Stimulated activated naive CD8-positive, alpha-beta T cell treated with anti-CD3 and anti-CD28 coated beads, Interleukin-15, Interleukin-2, amounts not matched to agents 100 ng/mL and 50 ng/mL, for 24 hours (primary cell): ENCODE measurements around the gene CKAP2L.

ENCODE experiments used
- H3K27ac Mint-ChIP-seq: one replicate; pipeline ENCODE4 v1.8.0; 2021; ENCODE audit warnings: mild to moderate bottlenecking, mixed read lengths
- H3K27me3 Mint-ChIP-seq: one replicate; pipeline ENCODE4 v1.8.0; 2021; ENCODE audit warnings: mixed read lengths
- H3K36me3 Mint-ChIP-seq: one replicate; pipeline ENCODE4 v1.8.0; 2021; ENCODE audit warnings: low read depth, mixed read lengths
- H3K4me1 Mint-ChIP-seq: one replicate; pipeline ENCODE4 v1.8.0; 2021; ENCODE audit warnings: low read depth, mixed read lengths
- H3K4me3 Mint-ChIP-seq: one replicate; pipeline ENCODE4 v1.8.0; 2021; ENCODE audit warnings: mild to moderate bottlenecking, mixed read lengths
- H3K9me3 Mint-ChIP-seq: one replicate; pipeline ENCODE4 v1.8.0; 2021; ENCODE audit warnings: mixed read lengths

CKAP2L gene

GRCh38 chr2:112701052-112701451 lies 63.4 kb downstream of the CKAP2L start:
- Mint-ChIP-seq H3K9me3 (no peaks in the 10 kb centered on the region), H3K27ac (peak overlapping the region; percentile 23), H3K27me3 (peaks cover 14% of the 10 kb centered on the region), H3K4me1 (peaks cover 28% of the 10 kb centered on the region), H3K4me3 (no peak overlapping the region), H3K36me3 (no peaks in the 10 kb centered on the region)

DNA sequence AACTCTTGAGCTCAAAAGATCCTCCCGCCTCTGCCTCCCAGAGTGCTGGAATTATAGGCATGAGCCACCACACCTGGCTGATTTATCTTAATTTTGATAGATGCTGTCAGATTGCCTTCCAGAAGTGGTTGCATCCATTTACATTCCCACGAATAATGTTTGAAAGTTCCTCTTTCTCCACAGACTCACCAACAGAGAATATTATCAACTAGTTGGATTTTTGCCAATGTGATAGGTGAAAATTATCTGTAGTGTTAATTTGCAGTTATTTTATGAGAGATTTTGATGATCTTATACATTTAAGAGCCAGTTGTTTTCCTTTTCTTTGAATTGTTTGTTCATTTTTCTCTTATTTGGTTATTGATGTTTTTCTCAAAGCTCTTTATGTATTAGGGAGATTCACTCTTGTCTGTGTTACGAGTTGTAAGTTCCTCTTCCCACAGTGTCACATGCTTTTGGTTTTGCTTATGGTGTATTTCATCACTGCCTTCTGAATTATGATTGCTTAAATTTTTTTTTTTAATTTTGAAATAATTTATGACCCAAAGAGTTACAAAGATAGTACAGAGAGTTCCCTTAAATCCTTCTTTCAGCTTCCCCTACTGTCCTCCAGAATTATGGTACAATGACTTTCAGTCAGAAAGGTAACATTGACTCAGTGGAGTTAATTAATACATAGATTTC lies 64.3 kb downstream of the CKAP2L start:
- H3K4me1 Mint-ChIP-seq, result peaks cover 21% of the 10 kb centered on the region
- H3K27me3 Mint-ChIP-seq, result peaks cover 11% of the 10 kb centered on the region
- H3K27ac Mint-ChIP-seq, result peak overlapping the region; percentile 29
- H3K4me3 Mint-ChIP-seq, result peak overlapping the region; percentile 8
- H3K36me3 Mint-ChIP-seq, result no peaks in the 10 kb centered on the region
- H3K9me3 Mint-ChIP-seq, result no peaks in the 10 kb centered on the region

GRCh38 chr2:112698834-112699515 lies 65.4 kb downstream of the CKAP2L start:
- H3K4me1 Mint-ChIP-seq, result peaks cover 21% of the 10 kb centered on the region
- H3K27me3 Mint-ChIP-seq, result peaks cover 6% of the 10 kb centered on the region
- H3K36me3 Mint-ChIP-seq, result no peaks in the 10 kb centered on the region
- H3K9me3 Mint-ChIP-seq, result no peaks in the 10 kb centered on the region
- H3K4me3 Mint-ChIP-seq, result no peak overlapping the region
- H3K27ac Mint-ChIP-seq, result no peak overlapping the region

DNA sequence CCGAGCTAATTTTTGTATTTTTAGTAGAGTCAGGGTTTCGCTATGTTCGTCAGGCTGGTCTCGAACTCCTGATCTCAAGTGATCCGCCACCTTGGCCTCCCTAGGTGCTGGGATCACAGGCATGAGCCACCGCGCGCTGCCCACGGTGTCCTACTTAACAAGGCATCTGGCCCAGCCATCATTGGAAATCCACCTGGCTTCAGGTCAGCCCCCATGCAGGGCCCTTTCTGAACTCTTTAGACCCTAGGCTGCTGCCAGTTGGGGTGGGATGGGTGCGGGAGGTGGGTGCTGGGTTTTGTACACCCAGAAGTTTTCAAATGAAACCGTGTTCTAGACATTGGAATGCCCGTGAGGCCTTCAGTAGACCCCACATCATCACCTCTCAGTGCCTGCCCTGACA lies 70.2 kb downstream of the CKAP2L start:
- Mint-ChIP-seq H3K4me3 (no peak overlapping the region), H3K9me3 (no peaks in the 10 kb centered on the region), H3K4me1 (peaks cover 33% of the 10 kb centered on the region), H3K36me3 (no peaks in the 10 kb centered on the region), H3K27me3 (no peaks in the 10 kb centered on the region), H3K27ac (no peak overlapping the region)

DNA sequence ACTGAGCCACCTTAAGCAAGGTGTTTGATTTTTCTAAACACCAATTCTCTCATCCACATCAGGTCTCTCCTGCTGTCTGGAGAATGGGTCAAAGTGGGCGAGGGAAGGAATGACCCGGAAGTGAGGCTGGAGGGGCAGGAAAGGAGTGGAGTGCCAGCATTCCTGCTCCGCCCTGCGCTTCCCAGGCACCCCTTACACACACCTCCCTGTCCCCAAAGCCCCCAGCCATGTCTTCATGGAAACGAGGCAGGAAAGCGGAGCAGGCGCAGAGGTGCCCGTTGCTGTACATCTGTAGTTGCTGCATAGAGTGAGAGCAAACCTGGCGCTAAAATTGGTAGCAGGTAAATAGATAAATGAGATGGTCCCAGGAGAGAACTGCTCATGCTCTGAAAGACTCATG lies 70.8 kb downstream of the CKAP2L start:
- H3K4me1 Mint-ChIP-seq, result peaks cover 33% of the 10 kb centered on the region
- H3K27ac Mint-ChIP-seq, result no peak overlapping the region
- H3K36me3 Mint-ChIP-seq, result no peaks in the 10 kb centered on the region
- no peaks in the 10 kb centered on the region for H3K27me3 Mint-ChIP-seq
- H3K4me3 Mint-ChIP-seq, result no peak overlapping the region
- no peaks in the 10 kb centered on the region for H3K9me3 Mint-ChIP-seq

- Mint-ChIP-seq H3K9me3 (no peaks in the 10 kb centered on the region), H3K36me3 (no peaks in the 10 kb centered on the region), H3K27me3 (no peaks in the 10 kb centered on the region), H3K4me3 (peak overlapping the region; percentile 25), H3K27ac (peak overlapping the region; percentile 46), H3K4me1 (peaks cover 33% of the 10 kb centered on the region)
Observed at GRCh38 chr2:112692918-112693317, 71.5 kb downstream of the CKAP2L start.

- Mint-ChIP-seq H3K36me3 (no peaks in the 10 kb centered on the region), H3K9me3 (no peaks in the 10 kb centered on the region), H3K4me1 (peaks cover 33% of the 10 kb centered on the region), H3K4me3 (peak overlapping the region; percentile 25), H3K27me3 (no peaks in the 10 kb centered on the region), H3K27ac (peak overlapping the region; percentile 46)
Observed at GRCh38 chr2:112692495-112692911, 71.9 kb downstream of the CKAP2L start.

- H3K4me1 Mint-ChIP-seq, result peaks cover 33% of the 10 kb centered on the region
- H3K9me3 Mint-ChIP-seq, result no peaks in the 10 kb centered on the region
- no peaks in the 10 kb centered on the region for H3K27me3 Mint-ChIP-seq
- H3K36me3 Mint-ChIP-seq, result no peaks in the 10 kb centered on the region
- no peak overlapping the region for H3K4me3 Mint-ChIP-seq
- H3K27ac Mint-ChIP-seq, result no peak overlapping the region
Observed at GRCh38 chr2:112691881-112692281, 72.5 kb downstream of the CKAP2L start.

- H3K27me3 Mint-ChIP-seq, result no peaks in the 10 kb centered on the region
- H3K36me3 Mint-ChIP-seq, result no peaks in the 10 kb centered on the region
- no peak overlapping the region for H3K27ac Mint-ChIP-seq
- H3K4me3 Mint-ChIP-seq, result peak overlapping the region; percentile 61
- peaks cover 33% of the 10 kb centered on the region for H3K4me1 Mint-ChIP-seq
- no peaks in the 10 kb centered on the region for H3K9me3 Mint-ChIP-seq
Observed at GRCh38 chr2:112690853-112691401, 73.5 kb downstream of the CKAP2L start.

GRCh38 chr2:112688086-112688880 lies 76.1 kb downstream of the CKAP2L start:
- Mint-ChIP-seq H3K9me3 (no peaks in the 10 kb centered on the region), H3K4me3 (no peak overlapping the region), H3K27ac (no peak overlapping the region), H3K36me3 (no peaks in the 10 kb centered on the region), H3K27me3 (no peaks in the 10 kb centered on the region), H3K4me1 (peaks cover 31% of the 10 kb centered on the region)

- H3K36me3 Mint-ChIP-seq, result no peaks in the 10 kb centered on the region
- no peaks in the 10 kb centered on the region for H3K9me3 Mint-ChIP-seq
Observed at GRCh38 chr2:112687522-112687921, 76.9 kb downstream of the CKAP2L start.

More at GRCh38 chr2:112687522-112687921, 76.9 kb downstream of the CKAP2L start:
- peaks cover 23% of the 10 kb centered on the region for H3K4me1 Mint-ChIP-seq
- no peak overlapping the region for H3K27ac Mint-ChIP-seq
- H3K4me3 Mint-ChIP-seq, result no peak overlapping the region
- no peaks in the 10 kb centered on the region for H3K27me3 Mint-ChIP-seq
